Coronary artery (tissue), 2 donors: ENCODE measurements around the gene RWDD4.

Experiments used
- DNase-seq: peaks from one replicate; pipeline ENCODE4 v3.0.0-alpha.2; 2017; ENCODE audit warnings: low spot score
- H3K27ac ChIP-seq, 2 donors: fragments of 200-600 bp; sonication (generic); one replicate each; pipeline ENCODE4 v1.5.1; 2016 to 2019
- H3K4me3 ChIP-seq: fragments of 200-600 bp; sonication (generic); 2 replicates; pipeline ENCODE4 v1.5.1; 2016; ENCODE audit warnings: mild to moderate bottlenecking, moderate library complexity
- CTCF ChIP-seq: fragments of 200-600 bp; sonication (generic); IDR thresholded peaks from one replicate; pipeline ENCODE4 v1.5.1; 2019; ENCODE audit warnings: antibody characterized with exemption

The RWDD4 gene

GRCh38 chr4:183618681-183619080, 40.3 kb downstream of the RWDD4 start:
- Histone ChIP-seq H3K4me3 (no peak overlapping the region), H3K27ac (no peak overlapping the region)
- TF ChIP-seq CTCF = no peak
- no peak for DNase-seq

- no peak for TF ChIP-seq CTCF
- H3K4me3 ChIP-seq = no peak overlapping the region
- H3K27ac ChIP-seq = no peak overlapping the region
Measured at GRCh38 chr4:183617075-183617474, 41.9 kb downstream of the RWDD4 start.

GRCh38 chr4:183612329-183613250, 46.4 kb downstream of the RWDD4 start:
- no peak for TF ChIP-seq CTCF
- H3K27ac ChIP-seq = no peak overlapping the region
- no peak for DNase-seq
- no peak overlapping the region for H3K4me3 ChIP-seq

More at GRCh38 chr4:183617075-183617474, 41.9 kb downstream of the RWDD4 start:
- no peak for DNase-seq

- no peak for TF ChIP-seq CTCF
- no peak for DNase-seq
- H3K27ac ChIP-seq = no peak overlapping the region
- no peak overlapping the region for H3K4me3 ChIP-seq
Measured at GRCh38 chr4:183611210-183611830, 47.7 kb downstream of the RWDD4 start.

GRCh38 chr4:183610613-183611012, 48.4 kb downstream of the RWDD4 start:
- Histone ChIP-seq H3K27ac (no peak overlapping the region), H3K4me3 (no peak overlapping the region)
- DNase-seq = no peak
- no peak for TF ChIP-seq CTCF

- Histone ChIP-seq H3K27ac (no peak overlapping the region), H3K4me3 (no peak overlapping the region)
- no peak for DNase-seq
- no peak for TF ChIP-seq CTCF
Measured at GRCh38 chr4:183610033-183610432, 49.0 kb downstream of the RWDD4 start.
